ENCODE measurements around the gene IRF2BP1. TPM values are rescaled to one million over a fixed set of nuclear protein-coding genes. Genes with fewer than 3 reads are reported as not detected.
A peak's percentile ranks its signal among the peaks of the same experiment; 100 is the strongest.

Gene IRF2BP1
- total RNA-seq, 1 donor from 2014 or later: 18.8 TPM

GRCh38 chr19:45906221-45906620 lies 20.3 kb upstream of the IRF2BP1 start:
- H3K27me3 ChIP-seq (ENCODE audit: insufficient read depth, low read length): no peaks in the 10 kb centered on the region
- TF ChIP-seq CTCF (IDR thresholded peaks at IDR 0.05; ENCODE audit: insufficient read depth, low read depth, low read length): no peak
- no peak for TF ChIP-seq EZH2 (IDR thresholded peaks at IDR 0.05; ENCODE audit: insufficient read depth, low read length)
- no peak for FAIRE-seq
- Mint-ChIP-seq H3K9me3 (ENCODE audit: unreplicated experiment) (no peaks in the 10 kb centered on the region), H3K4me3 (ENCODE audit: unreplicated experiment) (no peak overlapping the region), H3K4me1 (ENCODE audit: low read depth, unreplicated experiment) (peaks cover 7% of the 10 kb centered on the region), H3K36me3 (ENCODE audit: low read depth, unreplicated experiment) (no peaks in the 10 kb centered on the region), H3K27me3 (ENCODE audit: low read depth, unreplicated experiment) (peaks cover 8% of the 10 kb centered on the region), H3K27ac (ENCODE audit: unreplicated experiment) (no peak overlapping the region)
- H4K20me1 ChIP-seq (ENCODE audit: insufficient read depth, low read length): no peaks in the 10 kb centered on the region
- no peaks in the 10 kb centered on the region for H3K79me2 ChIP-seq (ENCODE audit: insufficient read depth, low read length)
- no peak overlapping the region for H3K9ac ChIP-seq (ENCODE audit: low read length)
- no peaks in the 10 kb centered on the region for H3K36me3 ChIP-seq (ENCODE audit: insufficient read depth, low read length)
- DNase-seq (ENCODE audit: low read depth): no peak
- peak overlapping the region; percentile 18 for H2AFZ ChIP-seq (ENCODE audit: low read depth, low read length)
- no peaks in the 10 kb centered on the region for H3K9me3 ChIP-seq (ENCODE audit: insufficient read depth, low read depth, low read length)
- peaks cover 3% of the 10 kb centered on the region for H3K4me1 ChIP-seq (ENCODE audit: insufficient read depth, low read length)
- H3K4me2 ChIP-seq (ENCODE audit: low read length): no peak overlapping the region
- no peak overlapping the region for H3K4me3 ChIP-seq (ENCODE audit: insufficient read depth, low read depth, low read length)
- no peak overlapping the region for H3K27ac ChIP-seq (ENCODE audit: low read depth, low read length)

- FAIRE-seq: no peak
Measured at GRCh38 chr19:45905011-45905410, 19.1 kb upstream of the IRF2BP1 start.

More at GRCh38 chr19:45905011-45905410, 19.1 kb upstream of the IRF2BP1 start:
- peaks cover 7% of the 10 kb centered on the region for H3K36me3 Mint-ChIP-seq (ENCODE audit: low read depth, unreplicated experiment)
- H3K27ac Mint-ChIP-seq (ENCODE audit: unreplicated experiment): no peak overlapping the region
- peaks cover 11% of the 10 kb centered on the region for H4K20me1 ChIP-seq (ENCODE audit: insufficient read depth, low read length)
- peaks cover 12% of the 10 kb centered on the region for H3K4me1 Mint-ChIP-seq (ENCODE audit: low read depth, unreplicated experiment)
- H3K4me3 Mint-ChIP-seq (ENCODE audit: unreplicated experiment): no peak overlapping the region
- no peak overlapping the region for H3K4me2 ChIP-seq (ENCODE audit: low read length)
- no peaks in the 10 kb centered on the region for H3K9me3 ChIP-seq (ENCODE audit: insufficient read depth, low read depth, low read length)
- no peak overlapping the region for H3K9ac ChIP-seq (ENCODE audit: low read length)
- DNase-seq (ENCODE audit: low read depth): no peak
- H3K4me3 ChIP-seq (ENCODE audit: insufficient read depth, low read depth, low read length): no peak overlapping the region
- peaks cover 2% of the 10 kb centered on the region for H3K27me3 Mint-ChIP-seq (ENCODE audit: low read depth, unreplicated experiment)
- H3K27me3 ChIP-seq (ENCODE audit: insufficient read depth, low read length): no peaks in the 10 kb centered on the region
- no peaks in the 10 kb centered on the region for H3K9me3 Mint-ChIP-seq (ENCODE audit: unreplicated experiment)
- peaks cover 1% of the 10 kb centered on the region for H3K79me2 ChIP-seq (ENCODE audit: insufficient read depth, low read length)
- H3K4me1 ChIP-seq (ENCODE audit: insufficient read depth, low read length): peaks cover 9% of the 10 kb centered on the region
- no peaks in the 10 kb centered on the region for H3K36me3 ChIP-seq (ENCODE audit: insufficient read depth, low read length)
- TF ChIP-seq CTCF (IDR thresholded peaks at IDR 0.05; ENCODE audit: insufficient read depth, low read depth, low read length) (no peak), EZH2 (IDR thresholded peaks at IDR 0.05; ENCODE audit: insufficient read depth, low read length) (no peak)
- no peak overlapping the region for H3K27ac ChIP-seq (ENCODE audit: low read depth, low read length)
- H2AFZ ChIP-seq (ENCODE audit: low read depth, low read length): no peak overlapping the region

Data from astrocyte (in vitro differentiated cells and primary cell).